Neutrophil (primary cell): ENCODE measurements around the gene CDK4.

Source experiments
- H3K27ac ChIP-seq: fragments of 200-600 bp; sonication (generic); 2 replicates; pipeline ENCODE4 v1.5.1; 2016; ENCODE audit warnings: mild to moderate bottlenecking, moderate library complexity
- H3K27me3 ChIP-seq: fragments of 200-600 bp; sonication (generic); 2 replicates; pipeline ENCODE4 v1.6.0; 2016; ENCODE audit warnings: mild to moderate bottlenecking
- H3K36me3 ChIP-seq: fragments of 200-600 bp; sonication (generic); 2 replicates; pipeline ENCODE4 v1.5.1; 2017
- H3K4me1 ChIP-seq, 2 experiments: fragments of 200-600 bp in 1 of 2; sonication (generic) in 1 of 2; 1 replicate in 1 of 2; 2 replicates in 1 of 2; pipeline versions ENCODE4 v1.5.1 to v1.6.1; 2013 to 2016; ENCODE audit warnings: low read depth in 1 of 2, low read length in 1 of 2, mild to moderate bottlenecking in 1 of 2, moderate library complexity in 1 of 2; ENCODE audit not compliant: control insufficient read depth in 1 of 2, insufficient read depth in 1 of 2
- H3K4me3 ChIP-seq, 2 experiments: fragments of 200-600 bp in 1 of 2; sonication (generic) in 1 of 2; 1 replicate in 1 of 2; 2 replicates in 1 of 2; pipeline ENCODE4 v1.5.1; 2013 to 2016; ENCODE audit warnings: low read depth in 1 of 2, low read length in 1 of 2, mild to moderate bottlenecking in 1 of 2, moderate library complexity in 1 of 2
- H3K9me3 ChIP-seq: fragments of 200-600 bp; sonication (generic); 2 replicates; pipeline ENCODE4 v1.5.1; 2016
- TF ChIP-seq, protein P1 (sequence below): fragments of 200-600 bp; sonication (generic); IDR thresholded peaks from 2 replicates; pipeline ENCODE4 v1.5.1; 2016; ENCODE audit warnings: antibody characterized with exemption

Gene CDK4

DNA sequence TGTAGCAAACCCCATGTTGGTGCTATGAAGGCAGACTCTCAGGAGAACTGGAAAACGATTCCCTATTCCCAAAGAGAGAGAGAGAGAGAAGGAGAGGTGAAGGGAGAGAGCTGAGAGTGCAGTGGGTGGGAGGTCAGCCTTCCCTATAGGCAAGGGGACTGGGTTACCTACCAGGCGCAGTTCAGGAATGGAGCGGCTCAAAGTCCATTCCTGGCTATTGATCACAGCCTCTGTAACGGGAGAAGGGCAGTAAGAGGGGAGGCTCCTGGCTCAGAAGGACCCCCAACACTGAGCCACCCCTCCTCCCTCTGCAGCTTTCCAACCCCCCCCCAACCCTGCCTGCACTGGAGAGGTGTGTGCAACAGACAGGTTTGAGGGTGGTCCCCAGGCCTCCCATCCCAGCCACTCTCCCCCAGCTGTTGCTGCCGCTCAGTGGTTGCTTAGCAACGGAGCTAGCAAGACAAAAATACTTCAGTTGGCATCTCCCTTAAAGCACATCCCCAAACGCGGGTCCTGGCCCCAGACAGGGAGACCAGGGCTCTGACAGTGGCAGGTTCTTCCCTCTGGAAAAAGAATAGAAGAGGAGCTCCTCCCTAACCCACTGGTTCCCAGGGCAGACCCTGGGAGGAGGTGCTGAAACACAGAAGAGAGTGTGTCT is 16.8 kb downstream of the CDK4 start:
- Histone ChIP-seq H3K4me3 (no peak overlapping the region), H3K36me3 (peaks cover 95% of the 10 kb centered on the region), H3K4me1 (peaks cover 15% of the 10 kb centered on the region in 2 experiments), H3K27me3 (no peaks in the 10 kb centered on the region), H3K9me3 (no peaks in the 10 kb centered on the region), H3K27ac (peak overlapping the region; percentile 39)
- TF ChIP-seq, protein P1, sequence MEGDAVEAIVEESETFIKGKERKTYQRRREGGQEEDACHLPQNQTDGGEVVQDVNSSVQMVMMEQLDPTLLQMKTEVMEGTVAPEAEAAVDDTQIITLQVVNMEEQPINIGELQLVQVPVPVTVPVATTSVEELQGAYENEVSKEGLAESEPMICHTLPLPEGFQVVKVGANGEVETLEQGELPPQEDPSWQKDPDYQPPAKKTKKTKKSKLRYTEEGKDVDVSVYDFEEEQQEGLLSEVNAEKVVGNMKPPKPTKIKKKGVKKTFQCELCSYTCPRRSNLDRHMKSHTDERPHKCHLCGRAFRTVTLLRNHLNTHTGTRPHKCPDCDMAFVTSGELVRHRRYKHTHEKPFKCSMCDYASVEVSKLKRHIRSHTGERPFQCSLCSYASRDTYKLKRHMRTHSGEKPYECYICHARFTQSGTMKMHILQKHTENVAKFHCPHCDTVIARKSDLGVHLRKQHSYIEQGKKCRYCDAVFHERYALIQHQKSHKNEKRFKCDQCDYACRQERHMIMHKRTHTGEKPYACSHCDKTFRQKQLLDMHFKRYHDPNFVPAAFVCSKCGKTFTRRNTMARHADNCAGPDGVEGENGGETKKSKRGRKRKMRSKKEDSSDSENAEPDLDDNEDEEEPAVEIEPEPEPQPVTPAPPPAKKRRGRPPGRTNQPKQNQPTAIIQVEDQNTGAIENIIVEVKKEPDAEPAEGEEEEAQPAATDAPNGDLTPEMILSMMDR = no peak

DNA sequence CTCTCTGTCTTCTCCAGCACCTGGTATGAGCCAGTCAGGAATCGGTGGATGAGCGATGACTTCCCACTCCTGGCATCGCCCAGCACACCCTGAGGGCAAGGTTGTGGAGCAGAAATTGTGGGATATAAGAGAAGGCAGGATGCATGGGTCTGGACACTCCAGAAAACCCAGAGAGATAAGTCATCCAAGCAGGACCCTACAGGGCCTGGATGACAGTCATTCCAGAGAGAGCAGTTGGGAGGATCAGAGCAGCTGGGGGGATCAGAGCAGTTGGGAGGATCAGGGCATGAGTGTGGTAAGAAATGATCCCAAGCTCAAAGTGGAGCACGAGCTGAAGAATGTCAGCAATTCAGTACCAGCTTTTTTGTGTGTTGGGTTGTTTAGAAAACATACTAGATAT is 17.5 kb downstream of the CDK4 start:
- Histone ChIP-seq H3K9me3 (no peaks in the 10 kb centered on the region), H3K4me3 (no peak overlapping the region), H3K27ac (peak overlapping the region; percentile 39), H3K4me1 (peaks cover 7 to 8% of the 10 kb centered on the region in 2 experiments), H3K36me3 (peaks cover 96% of the 10 kb centered on the region), H3K27me3 (no peaks in the 10 kb centered on the region)
- TF ChIP-seq, protein P1 = no peak

DNA sequence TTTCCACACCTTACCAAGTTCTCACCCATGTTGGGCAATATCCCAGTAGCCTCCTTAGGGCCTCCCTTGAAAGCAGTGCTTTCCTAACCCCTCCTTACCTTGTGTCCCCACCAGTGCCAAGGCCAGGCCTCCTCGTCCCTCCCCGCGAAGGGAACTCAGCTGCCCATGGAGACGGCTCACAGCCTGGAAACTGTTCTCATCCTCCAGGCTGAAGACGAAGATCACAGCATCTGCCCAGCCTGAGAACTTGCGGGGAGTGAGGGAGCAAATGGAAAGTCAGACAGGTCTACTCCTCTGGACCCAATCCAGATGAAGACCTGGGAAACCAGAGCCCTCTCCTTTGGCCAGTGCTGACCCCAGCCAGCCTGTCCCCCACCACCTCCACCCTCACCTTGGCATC is 18.2 kb downstream of the CDK4 start:
- no peak overlapping the region for H3K4me3 ChIP-seq

DNA sequence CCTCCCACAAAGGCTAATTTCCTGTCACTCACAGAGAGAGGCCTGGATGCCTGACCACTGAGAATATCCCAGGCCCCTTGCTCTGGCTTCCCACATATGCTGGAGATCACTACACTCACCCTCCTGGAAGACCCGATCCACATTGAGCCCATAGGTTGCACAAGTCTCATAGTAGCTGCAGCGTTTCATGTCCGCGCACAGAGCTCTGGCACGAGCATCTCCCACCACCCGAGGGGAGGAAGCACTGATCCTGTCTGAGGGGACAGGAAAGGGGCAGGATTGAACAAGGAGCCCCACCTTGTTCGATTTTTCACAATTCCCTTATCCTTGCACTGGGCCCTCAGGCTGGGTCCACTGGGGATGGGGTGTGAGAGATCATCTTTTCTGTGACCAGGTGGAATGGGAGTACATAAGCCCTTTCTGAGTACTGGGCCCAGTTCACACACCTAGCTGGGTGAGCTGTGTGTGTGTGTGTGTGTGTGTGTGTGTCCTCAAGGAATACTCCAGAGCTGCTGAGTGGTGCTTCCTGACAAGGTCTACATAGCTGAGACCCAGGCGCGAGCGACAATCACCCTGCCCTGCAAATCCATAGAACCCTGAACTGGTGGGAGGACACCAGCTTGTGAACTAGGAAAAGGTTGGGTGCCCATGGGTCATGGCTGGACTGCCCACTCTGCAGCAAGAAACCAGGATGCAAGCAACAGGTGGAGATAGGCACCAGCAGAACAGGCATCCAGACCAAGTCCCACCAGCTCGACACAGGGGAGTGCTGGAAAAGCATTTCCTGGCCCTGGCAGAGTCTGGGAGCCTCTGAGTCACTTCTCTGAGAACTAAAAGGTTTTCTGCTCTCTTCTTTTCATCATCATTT is 19.1 kb downstream of the CDK4 start:
- Histone ChIP-seq H3K9me3 (no peaks in the 10 kb centered on the region), H3K4me1 (no peaks in the 10 kb centered on the region), H3K27me3 (no peaks in the 10 kb centered on the region), H3K36me3 (peaks cover 99% of the 10 kb centered on the region), H3K27ac (peak overlapping the region; percentile 29), H3K4me3 (no peak overlapping the region)
- TF ChIP-seq, protein P1 = no peak

More for the DNA sequence above, 18.2 kb downstream of the CDK4 start:
- Histone ChIP-seq H3K9me3 (no peaks in the 10 kb centered on the region), H3K36me3 (peaks cover 98% of the 10 kb centered on the region), H3K27ac (peak overlapping the region; percentile 39), H3K4me1 (peaks cover under 1 to 1% of the 10 kb centered on the region in 2 experiments), H3K27me3 (no peaks in the 10 kb centered on the region)
- TF ChIP-seq, protein P1 = no peak

DNA sequence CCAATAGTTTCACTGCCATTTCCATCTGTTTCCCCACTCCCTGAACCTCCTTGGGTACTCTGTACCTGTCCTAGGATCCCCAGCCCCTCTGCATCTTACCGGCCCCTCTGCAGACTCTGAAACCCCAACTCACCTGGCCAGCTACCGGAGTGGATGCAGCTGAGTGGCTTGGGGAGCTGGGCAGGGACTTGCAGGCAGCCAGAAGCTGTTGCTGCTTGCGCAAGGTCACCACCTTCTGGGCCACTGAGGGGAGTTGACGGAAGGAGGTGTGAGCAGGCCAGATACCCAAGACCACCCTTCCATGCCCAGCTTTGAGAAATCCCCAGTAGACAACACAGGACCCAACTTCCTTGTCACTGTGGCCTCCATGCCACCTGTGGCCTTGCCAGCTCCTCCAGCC is 19.8 kb downstream of the CDK4 start:
- peak overlapping the region; percentile 2 for H3K27ac ChIP-seq
- no peaks in the 10 kb centered on the region for H3K27me3 ChIP-seq
- TF ChIP-seq, protein P1 = no peak
- no peaks in the 10 kb centered on the region for H3K9me3 ChIP-seq
- H3K4me3 ChIP-seq = no peak overlapping the region
- peaks cover 99% of the 10 kb centered on the region for H3K36me3 ChIP-seq
- no peaks in the 10 kb centered on the region for H3K4me1 ChIP-seq
